ENCODE results near the gene PPEF1. TPM values are rescaled to one million over a fixed set of nuclear protein-coding genes. Genes with fewer than 3 reads are reported as not detected.
"Not testable (repeated sequence)": the region's sequence is repeated elsewhere in the genome, so short reads cannot be mapped to it uniquely, and the experiment has no call there.

PPEF1 gene
- total RNA-seq, 2 donors from 2014 or later, result 1.9 to 6.0 TPM

DNA sequence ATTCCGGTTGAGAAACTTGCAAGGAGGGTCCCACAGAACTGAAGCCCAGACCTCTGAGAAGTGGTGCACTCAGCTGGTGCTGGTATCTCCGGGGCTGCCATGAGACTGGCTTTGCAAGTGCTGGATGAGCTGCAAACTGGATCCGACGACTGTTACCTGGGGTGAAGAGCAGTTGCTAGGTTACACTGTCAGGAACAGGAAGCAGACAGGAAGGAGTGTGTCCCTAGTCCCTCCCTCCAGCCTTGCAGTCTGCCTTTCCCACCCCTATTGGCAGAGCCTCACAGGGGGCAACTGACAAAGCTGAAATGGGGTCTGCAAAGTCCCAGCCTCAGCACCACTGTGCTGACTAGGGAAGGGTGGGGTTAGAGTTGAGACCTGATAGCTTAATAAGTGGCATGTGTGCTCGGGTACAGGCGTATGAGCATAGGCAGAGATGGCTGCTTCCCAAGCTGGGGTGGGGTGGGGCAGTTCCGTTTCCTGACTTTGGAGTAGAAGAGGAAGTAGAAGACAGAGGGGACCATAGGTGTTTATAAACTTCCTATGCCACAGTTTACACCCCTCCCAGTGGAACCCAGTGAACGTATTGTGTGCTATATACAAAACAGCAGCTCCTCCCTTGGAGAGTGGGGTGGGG is 18.0 kb downstream of the PPEF1 start:
- Histone ChIP-seq H3K27ac (no peak overlapping the region), H3K4me3 (no peak overlapping the region), H3K36me3 (no peaks in the 10 kb centered on the region), H3K27me3 (replicated peaks; ENCODE audit: insufficient read depth) (no peaks in the 10 kb centered on the region), H3K9me3 (no peaks in the 10 kb centered on the region), H3K4me1 (replicated peaks) (no peaks in the 10 kb centered on the region)
- TF ChIP-seq POLR2A (IDR thresholded peaks at IDR 0.05) (no peak), POLR2AphosphoS5 (IDR thresholded peaks at IDR 0.05) (no peak)
- TF ChIP-seq, protein P1, sequence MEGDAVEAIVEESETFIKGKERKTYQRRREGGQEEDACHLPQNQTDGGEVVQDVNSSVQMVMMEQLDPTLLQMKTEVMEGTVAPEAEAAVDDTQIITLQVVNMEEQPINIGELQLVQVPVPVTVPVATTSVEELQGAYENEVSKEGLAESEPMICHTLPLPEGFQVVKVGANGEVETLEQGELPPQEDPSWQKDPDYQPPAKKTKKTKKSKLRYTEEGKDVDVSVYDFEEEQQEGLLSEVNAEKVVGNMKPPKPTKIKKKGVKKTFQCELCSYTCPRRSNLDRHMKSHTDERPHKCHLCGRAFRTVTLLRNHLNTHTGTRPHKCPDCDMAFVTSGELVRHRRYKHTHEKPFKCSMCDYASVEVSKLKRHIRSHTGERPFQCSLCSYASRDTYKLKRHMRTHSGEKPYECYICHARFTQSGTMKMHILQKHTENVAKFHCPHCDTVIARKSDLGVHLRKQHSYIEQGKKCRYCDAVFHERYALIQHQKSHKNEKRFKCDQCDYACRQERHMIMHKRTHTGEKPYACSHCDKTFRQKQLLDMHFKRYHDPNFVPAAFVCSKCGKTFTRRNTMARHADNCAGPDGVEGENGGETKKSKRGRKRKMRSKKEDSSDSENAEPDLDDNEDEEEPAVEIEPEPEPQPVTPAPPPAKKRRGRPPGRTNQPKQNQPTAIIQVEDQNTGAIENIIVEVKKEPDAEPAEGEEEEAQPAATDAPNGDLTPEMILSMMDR (IDR thresholded peaks at IDR 0.05), result no peak
- no peak for DNase-seq (ENCODE audit: low spot score)
- 74% methylated on average over 7 of the region's 8 CpGs for WGBS
- intact Hi-C loops (cut with DNase I), result no loop called here

DNA sequence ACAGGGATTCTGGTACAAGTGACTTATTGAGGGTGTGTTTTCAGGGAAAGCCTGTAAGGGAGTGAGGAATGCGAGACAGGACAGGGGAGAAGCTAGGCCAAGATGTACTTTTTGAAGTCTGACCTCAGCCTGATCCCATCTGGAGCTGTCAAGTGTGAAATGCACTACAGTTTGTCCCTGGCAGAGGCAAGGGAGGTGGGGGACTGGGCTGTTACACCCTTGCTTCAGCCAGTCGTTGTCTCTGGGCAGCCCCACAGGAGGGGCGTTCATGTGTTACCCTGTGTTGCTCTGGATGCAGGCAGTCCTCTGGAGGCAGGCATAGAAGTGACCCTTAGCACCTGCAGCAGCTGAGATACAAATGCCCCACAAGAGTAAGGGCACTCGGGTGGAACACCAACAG is 25.8 kb downstream of the PPEF1 start:
- H3K36me3 ChIP-seq, result no peaks in the 10 kb centered on the region
- no peaks in the 10 kb centered on the region for H3K9me3 ChIP-seq
- H3K27me3 ChIP-seq (replicated peaks; ENCODE audit: insufficient read depth), result no peaks in the 10 kb centered on the region
- intact Hi-C loops (cut with DNase I), result no loop called here
- H3K4me1 ChIP-seq (replicated peaks), result no peaks in the 10 kb centered on the region
- 79% methylated on average over 3 of the region's 4 CpGs for WGBS
- H3K4me3 ChIP-seq, result no peak overlapping the region
- no peak for DNase-seq (ENCODE audit: low spot score)
- no peak for TF ChIP-seq POLR2AphosphoS5 (IDR thresholded peaks at IDR 0.05)
- TF ChIP-seq, protein P1 (IDR thresholded peaks at IDR 0.05), result no peak
- TF ChIP-seq POLR2A (IDR thresholded peaks at IDR 0.05), result no peak
- no peak overlapping the region for H3K27ac ChIP-seq

DNA sequence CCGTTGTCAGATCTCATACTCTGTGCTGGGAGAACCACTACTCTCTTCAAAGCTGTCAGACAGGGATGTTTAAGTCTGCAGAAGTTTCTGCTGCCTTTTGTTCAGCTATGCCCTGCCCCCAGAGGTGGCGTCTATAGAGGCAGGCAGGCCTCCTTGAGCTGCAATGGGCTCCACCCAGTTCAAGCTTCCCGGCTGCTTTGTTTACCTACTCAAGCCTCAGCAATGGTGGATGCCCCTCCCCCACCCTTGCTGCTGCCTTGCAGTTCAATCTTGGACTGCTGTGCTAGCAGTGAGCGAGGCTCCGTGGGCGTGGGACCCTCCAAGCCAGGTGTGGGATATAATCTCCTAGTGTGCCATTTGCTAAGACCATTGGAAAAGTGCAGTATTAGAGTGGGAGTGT is 32.2 kb downstream of the PPEF1 start:
- intact Hi-C loops (cut with DNase I); H3K9me3 ChIP-seq; DNase-seq (ENCODE audit: low spot score); H3K4me1 ChIP-seq (replicated peaks); H3K4me3 ChIP-seq; H3K36me3 ChIP-seq; H3K27ac ChIP-seq; H3K27me3 ChIP-seq (replicated peaks; ENCODE audit: insufficient read depth): not testable (repeated sequence)
- WGBS, result 75% methylated on average over 6 of the region's 6 CpGs

DNA sequence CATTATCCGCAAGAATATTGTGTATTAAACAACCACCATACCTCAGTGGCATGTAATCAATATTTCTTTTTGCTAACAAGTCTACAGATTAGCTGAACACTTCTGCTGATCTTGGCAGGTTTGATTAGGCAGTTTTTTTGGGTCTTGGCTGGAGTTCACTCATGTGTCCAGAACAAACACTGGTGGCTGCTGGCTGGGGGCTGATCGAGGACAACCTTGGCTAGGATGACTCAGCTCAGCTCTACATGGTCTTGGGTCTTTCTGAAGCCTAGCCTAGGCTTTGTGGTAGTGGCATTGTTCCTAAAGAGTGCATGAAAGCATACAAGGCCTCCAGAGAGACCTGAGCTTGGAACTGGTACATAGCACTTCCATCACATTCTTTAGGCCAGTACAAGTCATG is 41.1 kb downstream of the PPEF1 start:
- TF ChIP-seq, protein P1 (IDR thresholded peaks at IDR 0.05), result no peak
- TF ChIP-seq POLR2A (IDR thresholded peaks at IDR 0.05), result no peak
- no peak for TF ChIP-seq POLR2AphosphoS5 (IDR thresholded peaks at IDR 0.05)
- no peak for DNase-seq (ENCODE audit: low spot score)
- intact Hi-C loops (cut with DNase I), result no loop called here

DNA sequence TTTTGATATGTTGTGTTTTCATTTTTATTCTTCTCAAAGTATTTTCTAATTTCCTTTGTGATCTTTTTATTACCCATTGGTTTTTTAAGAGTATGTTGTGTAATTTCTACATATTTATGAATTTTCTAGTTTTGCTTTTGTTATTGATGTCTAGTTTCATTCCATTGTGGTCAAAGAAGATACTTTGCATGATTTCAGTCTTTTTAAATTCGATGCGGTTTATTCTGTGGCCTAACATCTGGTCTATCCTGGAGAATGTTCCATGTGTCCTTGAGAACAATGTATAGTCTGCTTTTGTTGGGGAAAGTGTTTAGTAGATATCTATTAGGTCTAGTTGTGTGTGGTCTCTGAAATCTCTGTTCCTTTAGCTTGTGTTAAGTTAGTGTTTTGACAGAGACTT is 46.2 kb downstream of the PPEF1 start:
- H3K27ac ChIP-seq, result no peak overlapping the region
- no peaks in the 10 kb centered on the region for H3K9me3 ChIP-seq
- intact Hi-C loops (cut with DNase I), result no loop called here
- H3K36me3 ChIP-seq, result no peaks in the 10 kb centered on the region
- no peak for DNase-seq (ENCODE audit: low spot score)
- no peaks in the 10 kb centered on the region for H3K4me1 ChIP-seq (replicated peaks)
- no peak overlapping the region for H3K4me3 ChIP-seq
- TF ChIP-seq POLR2A (IDR thresholded peaks at IDR 0.05), result no peak
- TF ChIP-seq POLR2AphosphoS5 (IDR thresholded peaks at IDR 0.05), result no peak
- TF ChIP-seq, protein P1 (IDR thresholded peaks at IDR 0.05), result no peak
- 97% methylated on average over 2 of the region's 2 CpGs for WGBS
- no peaks in the 10 kb centered on the region for H3K27me3 ChIP-seq (replicated peaks; ENCODE audit: insufficient read depth)

More for the DNA sequence above, 41.1 kb downstream of the PPEF1 start:
- H3K27ac ChIP-seq, result no peak overlapping the region
- no peak overlapping the region for H3K4me3 ChIP-seq
- no peaks in the 10 kb centered on the region for H3K36me3 ChIP-seq
- no peaks in the 10 kb centered on the region for H3K9me3 ChIP-seq
- H3K27me3 ChIP-seq (replicated peaks; ENCODE audit: insufficient read depth), result no peaks in the 10 kb centered on the region
- WGBS, result 82% methylated on average over 2 of the region's 2 CpGs
- H3K4me1 ChIP-seq (replicated peaks), result no peaks in the 10 kb centered on the region
